ENCODE results near the gene HOOK2. TPM values are rescaled to one million over a fixed set of nuclear protein-coding genes. Genes with fewer than 3 reads are reported as not detected.
A peak's percentile ranks its signal among the peaks of the same experiment; 100 is the strongest.

HOOK2 gene
- total and polyA plus RNA-seq, 5 donors from 2014 or later = 0.24 to 16.9 (median 1.9) TPM

DNA sequence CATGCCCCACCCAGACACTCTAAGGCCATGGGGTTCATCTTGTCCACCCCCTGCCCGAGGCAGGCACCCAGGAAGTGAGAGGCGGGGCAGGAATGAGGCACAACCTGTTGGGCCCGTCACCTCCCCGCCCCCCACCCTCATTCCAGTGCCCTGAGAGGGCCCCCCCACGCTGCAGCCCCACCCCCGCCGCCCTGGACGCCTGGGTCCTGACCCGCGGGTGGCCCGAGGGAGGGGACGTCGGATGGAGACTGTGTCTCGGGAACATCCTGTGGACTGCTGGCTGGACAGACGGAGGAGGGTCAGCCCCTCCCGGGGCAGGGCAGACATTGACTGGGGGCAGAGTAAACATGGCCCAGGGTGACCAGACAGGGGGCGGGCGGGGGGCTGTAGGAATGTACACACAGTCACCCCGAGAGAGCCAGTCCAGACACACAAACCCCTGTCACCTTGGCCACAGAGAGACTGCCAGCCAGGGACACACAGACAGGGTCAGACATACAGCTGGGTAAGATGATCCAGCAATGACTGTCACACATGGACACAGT lies 8.6 kb upstream of the HOOK2 start:
- Mint-ChIP-seq H3K4me3 (peak overlapping the region; percentile 76 to 93 (median 84)), H3K27me3 (no peaks in the 10 kb centered on the region), H3K27ac (peak overlapping the region in 1 of 3 donors; percentile 95), H3K4me1 (peaks cover 0 to 34% (median 18%) of the 10 kb centered on the region in 4 donors), H3K36me3 (no peaks in the 10 kb centered on the region), H3K9me3 (no peaks in the 10 kb centered on the region)
- Histone ChIP-seq H3K4me1 (ENCODE audit: control insufficient read depth, insufficient read depth, low read length, poor library complexity, severe bottlenecking) (peaks cover 67% of the 10 kb centered on the region), H3K4me3 (ENCODE audit: low read depth, low read length) (peak overlapping the region; percentile 35), H3K9me3 (ENCODE audit: control insufficient read depth in 2 of 2, low read length in 2 of 2) (no peaks in the 10 kb centered on the region), H3K27ac (ENCODE audit: insufficient read depth, low read length, poor library complexity, severe bottlenecking) (peak overlapping the region; percentile 100), H3K36me3 (ENCODE audit: control insufficient read depth, insufficient read depth, low read length) (no peaks in the 10 kb centered on the region), H3K27me3 (ENCODE audit: control insufficient read depth, insufficient read depth, low read length) (no peaks in the 10 kb centered on the region)
- ATAC-seq (ENCODE audit: low read depth in 2 of 2) (no peak), DNase-seq (no peak)

GRCh38 chr19:12783291-12783848 lies 8.0 kb upstream of the HOOK2 start:
- Mint-ChIP-seq H3K4me3 (peak overlapping the region; percentile 76 to 93 (median 84)), H3K27ac (peak overlapping the region in 1 of 3 donors; percentile 95), H3K9me3 (no peaks in the 10 kb centered on the region), H3K36me3 (no peaks in the 10 kb centered on the region), H3K27me3 (no peaks in the 10 kb centered on the region), H3K4me1 (peaks cover 3 to 35% (median 22%) of the 10 kb centered on the region in 4 donors)
- Histone ChIP-seq H3K27me3 (ENCODE audit: control insufficient read depth, insufficient read depth, low read length) (no peaks in the 10 kb centered on the region), H3K4me3 (ENCODE audit: low read depth, low read length) (peak overlapping the region; percentile 35), H3K9me3 (ENCODE audit: control insufficient read depth in 2 of 2, low read length in 2 of 2) (no peaks in the 10 kb centered on the region), H3K36me3 (ENCODE audit: control insufficient read depth, insufficient read depth, low read length) (no peaks in the 10 kb centered on the region), H3K27ac (ENCODE audit: insufficient read depth, low read length, poor library complexity, severe bottlenecking) (peak overlapping the region; percentile 100), H3K4me1 (ENCODE audit: control insufficient read depth, insufficient read depth, low read length, poor library complexity, severe bottlenecking) (peaks cover 67% of the 10 kb centered on the region)
- ATAC-seq (ENCODE audit: low read depth in 2 of 2) (no peak), DNase-seq (peak in 1 of 3 donors; percentile 70)

- Histone ChIP-seq H3K36me3 (ENCODE audit: control insufficient read depth, insufficient read depth, low read length) (no peaks in the 10 kb centered on the region), H3K27ac (ENCODE audit: insufficient read depth, low read length, poor library complexity, severe bottlenecking) (peak overlapping the region; percentile 100), H3K27me3 (ENCODE audit: control insufficient read depth, insufficient read depth, low read length) (no peaks in the 10 kb centered on the region), H3K4me1 (ENCODE audit: control insufficient read depth, insufficient read depth, low read length, poor library complexity, severe bottlenecking) (peaks cover 72% of the 10 kb centered on the region), H3K9me3 (ENCODE audit: control insufficient read depth in 2 of 2, low read length in 2 of 2) (no peaks in the 10 kb centered on the region), H3K4me3 (ENCODE audit: low read depth, low read length) (peak overlapping the region; percentile 59)
- no peaks in the 10 kb centered on the region for H3K27me3 Mint-ChIP-seq
- peak overlapping the region; percentile 83 to 93 (median 88) for H3K4me3 Mint-ChIP-seq
- H3K36me3 Mint-ChIP-seq = no peaks in the 10 kb centered on the region
- peaks cover 5 to 38% (median 25%) of the 10 kb centered on the region in 4 donors for H3K4me1 Mint-ChIP-seq
- no peaks in the 10 kb centered on the region for H3K9me3 Mint-ChIP-seq
- H3K27ac Mint-ChIP-seq = peak overlapping the region in 1 of 3 donors; percentile 97
- peak; percentile 65 to 69 for ATAC-seq (ENCODE audit: low read depth in 2 of 2)
- peak in 2 of 3 donors; percentile 94 to 95 for DNase-seq
Measured at GRCh38 chr19:12782424-12783290, 7.3 kb upstream of the HOOK2 start.

DNA sequence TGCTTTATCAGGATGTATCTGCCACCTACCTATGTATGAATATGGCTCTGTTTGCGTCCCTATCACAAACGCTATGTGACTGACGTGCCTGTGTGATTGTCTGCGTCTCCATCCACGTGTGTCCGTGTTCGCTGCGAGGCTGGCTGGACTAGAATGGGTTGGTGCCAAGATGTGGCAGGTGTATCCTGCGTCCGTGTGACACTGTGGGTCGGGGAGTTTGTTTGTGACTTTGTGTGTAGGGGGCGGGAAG lies 6.7 kb upstream of the HOOK2 start:
- H3K4me3 Mint-ChIP-seq = peak overlapping the region; percentile 83 to 93 (median 88)
- no peaks in the 10 kb centered on the region for H3K36me3 ChIP-seq (ENCODE audit: control insufficient read depth, insufficient read depth, low read length)
- no peaks in the 10 kb centered on the region for H3K27me3 Mint-ChIP-seq
- peaks cover 78% of the 10 kb centered on the region for H3K4me1 ChIP-seq (ENCODE audit: control insufficient read depth, insufficient read depth, low read length, poor library complexity, severe bottlenecking)
- peak overlapping the region; percentile 59 for H3K4me3 ChIP-seq (ENCODE audit: low read depth, low read length)
- peak overlapping the region; percentile 100 for H3K27ac ChIP-seq (ENCODE audit: insufficient read depth, low read length, poor library complexity, severe bottlenecking)
- DNase-seq = peak in 1 of 3 donors; percentile 97
- peak in 1 of 2 donors; percentile 61 for ATAC-seq (ENCODE audit: low read depth in 2 of 2)
- H3K9me3 Mint-ChIP-seq = no peaks in the 10 kb centered on the region
- no peaks in the 10 kb centered on the region for H3K27me3 ChIP-seq (ENCODE audit: control insufficient read depth, insufficient read depth, low read length)
- peak overlapping the region in 1 of 3 donors; percentile 97 for H3K27ac Mint-ChIP-seq
- peaks cover 5 to 40% (median 26%) of the 10 kb centered on the region in 4 donors for H3K4me1 Mint-ChIP-seq
- no peaks in the 10 kb centered on the region for H3K9me3 ChIP-seq (ENCODE audit: control insufficient read depth in 2 of 2, low read length in 2 of 2)
- H3K36me3 Mint-ChIP-seq = no peaks in the 10 kb centered on the region

DNA sequence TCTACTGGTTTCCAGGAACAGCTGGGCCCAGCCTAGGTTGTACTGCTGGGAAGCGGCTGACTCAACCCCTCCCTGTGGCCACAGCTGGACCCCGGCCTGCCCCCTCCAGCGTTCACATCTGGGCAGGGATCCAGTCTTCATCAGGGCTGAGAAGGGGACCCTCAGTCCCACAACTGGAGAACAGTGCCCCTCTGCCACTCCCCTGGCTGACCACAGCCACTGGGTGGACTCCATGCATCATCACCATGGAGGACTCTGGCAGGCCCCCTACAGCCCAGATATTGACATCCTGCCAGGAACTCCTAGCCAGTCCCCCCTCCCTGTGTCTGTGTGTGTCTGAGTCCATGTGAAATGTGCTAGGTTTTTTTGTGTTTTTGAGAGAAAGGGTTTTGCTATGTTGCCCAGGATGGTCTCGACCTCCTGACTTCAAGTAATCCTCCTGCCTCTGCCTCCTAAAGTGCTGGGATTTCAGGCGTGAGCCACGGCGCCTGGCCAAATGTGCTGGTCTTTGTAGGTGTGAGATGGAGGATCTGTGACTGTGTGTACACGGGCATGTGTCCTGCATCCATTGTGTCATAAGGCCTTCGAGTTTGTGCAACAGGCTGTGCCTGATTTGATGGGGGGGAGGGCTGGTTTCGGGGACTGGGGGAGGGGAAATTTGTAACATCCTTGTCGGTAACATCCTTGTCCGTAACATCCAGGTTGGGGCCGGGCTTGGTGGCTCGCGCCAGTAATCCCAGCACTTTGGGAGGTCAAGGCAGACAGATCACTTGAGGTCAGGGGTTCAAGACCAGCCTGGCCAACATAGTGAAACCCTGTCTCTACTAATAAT lies 4.0 kb upstream of the HOOK2 start:
- Histone ChIP-seq H3K27me3 (ENCODE audit: control insufficient read depth, insufficient read depth, low read length) (no peaks in the 10 kb centered on the region), H3K9me3 (ENCODE audit: control insufficient read depth in 2 of 2, low read length in 2 of 2) (no peaks in the 10 kb centered on the region), H3K4me3 (ENCODE audit: low read depth, low read length) (no peak overlapping the region), H3K4me1 (ENCODE audit: control insufficient read depth, insufficient read depth, low read length, poor library complexity, severe bottlenecking) (peaks cover 65% of the 10 kb centered on the region), H3K27ac (ENCODE audit: insufficient read depth, low read length, poor library complexity, severe bottlenecking) (peak overlapping the region; percentile 91), H3K36me3 (ENCODE audit: control insufficient read depth, insufficient read depth, low read length) (no peaks in the 10 kb centered on the region)
- no peaks in the 10 kb centered on the region for H3K27me3 Mint-ChIP-seq
- peak overlapping the region; percentile 64 to 97 (median 80) for H3K4me3 Mint-ChIP-seq
- H3K36me3 Mint-ChIP-seq = no peaks in the 10 kb centered on the region
- H3K4me1 Mint-ChIP-seq = peaks cover 5 to 48% (median 26%) of the 10 kb centered on the region in 4 donors
- no peaks in the 10 kb centered on the region for H3K9me3 Mint-ChIP-seq
- H3K27ac Mint-ChIP-seq = peak overlapping the region; percentile 52 to 93 (median 83)
- no peak for DNase-seq
- no peak for ATAC-seq (ENCODE audit: low read depth in 2 of 2)

DNA sequence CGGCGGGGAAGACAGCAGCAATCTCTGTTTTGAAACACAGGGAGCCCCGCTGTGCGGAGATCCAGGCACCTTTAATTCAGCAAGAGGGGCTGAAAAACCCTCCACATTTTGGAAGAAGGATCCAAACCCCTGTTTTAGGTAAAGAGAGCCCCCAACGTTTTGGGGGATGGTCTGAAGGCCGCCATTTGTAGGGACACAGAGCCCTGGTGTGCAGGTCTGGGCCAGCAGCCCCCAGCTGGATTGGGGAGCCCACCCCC lies 3.5 kb upstream of the HOOK2 start:
- no peak for DNase-seq
- peak overlapping the region; percentile 37 for H3K4me3 ChIP-seq (ENCODE audit: low read depth, low read length)
- Mint-ChIP-seq H3K9me3 (no peaks in the 10 kb centered on the region), H3K27ac (peak overlapping the region; percentile 75 to 94 (median 93)), H3K4me1 (peaks cover 5 to 48% (median 26%) of the 10 kb centered on the region in 4 donors), H3K36me3 (peaks cover under 1% of the 10 kb centered on the region), H3K27me3 (no peaks in the 10 kb centered on the region), H3K4me3 (peak overlapping the region; percentile 86 to 97 (median 92))
- H3K36me3 ChIP-seq (ENCODE audit: control insufficient read depth, insufficient read depth, low read length) = no peaks in the 10 kb centered on the region
- ATAC-seq (ENCODE audit: low read depth in 2 of 2) = no peak
- peaks cover 60% of the 10 kb centered on the region for H3K4me1 ChIP-seq (ENCODE audit: control insufficient read depth, insufficient read depth, low read length, poor library complexity, severe bottlenecking)
- peak overlapping the region; percentile 91 for H3K27ac ChIP-seq (ENCODE audit: insufficient read depth, low read length, poor library complexity, severe bottlenecking)
- no peaks in the 10 kb centered on the region for H3K9me3 ChIP-seq (ENCODE audit: control insufficient read depth in 2 of 2, low read length in 2 of 2)
- no peaks in the 10 kb centered on the region for H3K27me3 ChIP-seq (ENCODE audit: control insufficient read depth, insufficient read depth, low read length)

- Mint-ChIP-seq H3K4me1 (peaks cover 5 to 53% (median 28%) of the 10 kb centered on the region in 4 donors), H3K27ac (peak overlapping the region; percentile 75 to 94 (median 93)), H3K9me3 (no peaks in the 10 kb centered on the region), H3K4me3 (peak overlapping the region; percentile 86 to 97 (median 92)), H3K27me3 (peaks cover 5% of the 10 kb centered on the region), H3K36me3 (peaks cover 3% of the 10 kb centered on the region)
- Histone ChIP-seq H3K9me3 (ENCODE audit: control insufficient read depth in 2 of 2, low read length in 2 of 2) (no peaks in the 10 kb centered on the region), H3K4me1 (ENCODE audit: control insufficient read depth, insufficient read depth, low read length, poor library complexity, severe bottlenecking) (peaks cover 54% of the 10 kb centered on the region), H3K4me3 (ENCODE audit: low read depth, low read length) (peak overlapping the region; percentile 78), H3K27ac (ENCODE audit: insufficient read depth, low read length, poor library complexity, severe bottlenecking) (peak overlapping the region; percentile 91), H3K36me3 (ENCODE audit: control insufficient read depth, insufficient read depth, low read length) (no peaks in the 10 kb centered on the region), H3K27me3 (ENCODE audit: control insufficient read depth, insufficient read depth, low read length) (no peaks in the 10 kb centered on the region)
- no peak for ATAC-seq (ENCODE audit: low read depth in 2 of 2)
- DNase-seq = peak in 2 of 3 donors; percentile 50 to 63
Measured at GRCh38 chr19:12778017-12778904, 2.9 kb upstream of the HOOK2 start.

Data from CD4-positive, CD25-positive, alpha-beta regulatory T cell (primary cell).